CD4-positive, alpha-beta T cell (primary cell): ENCODE data around the gene TUBGCP2. TPM values are rescaled to one million over a fixed set of nuclear protein-coding genes. Genes with fewer than 3 reads are reported as not detected.

Experiments used
- ATAC-seq: fragments of 200-7000 bp; cut with Tn5 transposase; one replicate; pipeline ENCODE4 v1.10.0; 2022; ENCODE audit warnings: mild to moderate bottlenecking; ENCODE audit not compliant: poor library complexity
- CTCF ChIA-PET: fragments of 350-600 bp; sonication (Branson Sonifier 250); formaldehyde crosslinking; loops from one replicate; lab custom pipeline; 2021; ENCODE audit warnings: antibody characterized with exemption, inconsistent platforms; lab: Charles Lee
- POLR2A ChIA-PET: fragments of 350-600 bp; sonication (Branson Sonifier 250); formaldehyde crosslinking; loops from one replicate; lab custom pipeline; 2021; ENCODE audit warnings: antibody characterized with exemption, inconsistent platforms; lab: Charles Lee
- DNase-seq, 14 experiments: peaks; one replicate each; pipeline ENCODE4 v3.0.0-alpha.2; 2013 to 2020; ENCODE audit warnings: mixed read lengths in 2 of 14
- H3K27ac ChIP-seq, 2 donors: one replicate each; pipeline versions ENCODE4 v1.5.1 to v1.7.0; 2013; ENCODE audit warnings: low read length in 2 of 2, low read depth in 1 of 2, mild to moderate bottlenecking in 1 of 2
- H3K27me3 ChIP-seq, 2 experiments: 1 replicate in 1 of 2; 2 replicates in 1 of 2; pipeline versions ENCODE4 v1.6.1 to v1.7.0; 2013; ENCODE audit warnings: low read length in 2 of 2, control low read depth in 1 of 2, mild to moderate bottlenecking in 1 of 2, moderate library complexity in 1 of 2; ENCODE audit not compliant: insufficient read depth in 2 of 2, control insufficient read depth in 1 of 2
- H3K36me3 ChIP-seq: one replicate; pipeline ENCODE4 v1.6.1; 2013; ENCODE audit warnings: low read length, control low read depth; ENCODE audit not compliant: insufficient read depth
- H3K4me1 ChIP-seq: one replicate; pipeline ENCODE4 v1.6.1; 2013; ENCODE audit warnings: low read length, control low read depth; ENCODE audit not compliant: insufficient read depth
- H3K4me3 ChIP-seq: one replicate; pipeline ENCODE4 v1.5.1; 2013; ENCODE audit warnings: mild to moderate bottlenecking, low read length, moderate library complexity
- H3K9me3 ChIP-seq, 2 experiments: 1 replicate in 1 of 2; 2 replicates in 1 of 2; pipeline versions ENCODE4 v1.6.1 to v1.7.0; 2013; ENCODE audit warnings: low read length in 2 of 2, mild to moderate bottlenecking in 2 of 2, control low read depth in 1 of 2, moderate library complexity in 1 of 2; ENCODE audit not compliant: control insufficient read depth in 1 of 2, insufficient read depth in 1 of 2
- H3K27ac Mint-ChIP-seq: one replicate; pipeline ENCODE4 v1.8.0; 2020; ENCODE audit warnings: mixed read lengths
- H3K27me3 Mint-ChIP-seq: one replicate; pipeline ENCODE4 v1.8.0; 2021; ENCODE audit warnings: mixed read lengths
- H3K36me3 Mint-ChIP-seq: one replicate; pipeline ENCODE4 v1.8.0; 2021; ENCODE audit warnings: low read depth, mixed read lengths
- H3K4me1 Mint-ChIP-seq: one replicate; pipeline ENCODE4 v1.8.0; 2021; ENCODE audit warnings: low read depth, mixed read lengths
- H3K4me3 Mint-ChIP-seq: one replicate; pipeline ENCODE4 v1.8.0; 2020; ENCODE audit warnings: mild to moderate bottlenecking, mixed read lengths
- H3K9me3 Mint-ChIP-seq: one replicate; pipeline ENCODE4 v1.8.0; 2020; ENCODE audit warnings: mixed read lengths
- intact Hi-C, 2 experiments: fragments of 100-400 bp; cut with DNase I in 1 of 2; cut with micrococcal nuclease in 1 of 2; formaldehyde crosslinking; loops; one replicate each; pipeline versions ENCODE4 v1.15.1 to v1.9.0; 2023 to 2025; cut with DNase I, micrococcal nuclease
- total RNA-seq, 174 experiments: library from RNA in 2 of 174; stranded (reverse) in 2 of 174; gene quantifications; one replicate each; pipeline ENCODE4 v1.2.3 and lab custom pipeline; 2021 to 2026
- TF ChIP-seq, protein P1 (sequence below): fragments of 200-600 bp; IDR thresholded peaks from one replicate; pipeline ENCODE4 v1.8.0; 2022; ENCODE audit warnings: antibody characterized with exemption, mild to moderate bottlenecking

TUBGCP2 gene
- total RNA-seq, 2 experiments from 2014 or later: 89.3 to 94.2 TPM

DNA sequence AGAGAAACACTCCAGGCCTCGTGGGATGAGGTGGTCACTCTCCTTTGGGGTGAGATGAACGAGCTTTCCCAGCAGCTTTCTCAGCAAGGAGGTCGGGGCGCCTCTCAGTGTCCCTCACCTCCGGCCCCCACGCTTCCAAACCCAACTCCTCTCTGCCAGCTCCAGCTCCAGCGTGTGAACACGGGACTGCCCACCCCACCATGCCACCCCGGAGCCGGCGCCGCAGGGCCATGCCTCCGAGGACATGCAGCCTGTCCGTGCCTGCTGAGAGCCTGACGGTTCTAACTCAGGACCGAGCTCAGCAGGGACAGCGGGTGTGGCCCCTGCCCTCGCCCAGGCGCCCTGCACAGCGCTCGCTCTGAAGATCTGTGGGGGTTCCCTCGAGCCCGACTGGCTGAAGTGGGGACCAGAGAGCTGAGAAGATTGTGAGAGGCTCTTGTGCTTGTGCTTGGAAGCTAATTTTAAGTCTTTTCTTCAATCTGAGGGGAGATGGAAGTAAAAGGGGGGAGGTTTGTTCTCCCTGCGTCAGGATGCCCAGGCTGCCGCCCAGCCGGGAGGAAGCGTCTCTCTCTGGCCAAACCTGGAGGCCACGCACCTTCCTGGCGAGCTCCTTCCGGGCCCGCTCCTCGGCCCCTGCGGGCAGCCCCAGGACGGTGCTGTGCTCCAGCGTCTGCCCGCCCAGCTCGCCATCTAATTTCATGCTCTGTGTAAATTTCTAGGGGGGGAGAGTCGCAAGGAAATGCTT lies 26.9 kb downstream of the TUBGCP2 start:
- Histone ChIP-seq H3K27me3 (no peaks in the 10 kb centered on the region), H3K27ac (no peak overlapping the region), H3K9me3 (no peaks in the 10 kb centered on the region), H3K4me1 (peaks cover 38% of the 10 kb centered on the region), H3K36me3 (peaks cover 47% of the 10 kb centered on the region), H3K4me3 (no peak overlapping the region)
- peaks cover 63% of the 10 kb centered on the region for H3K36me3 Mint-ChIP-seq
- ChIA-PET POLR2A (no interaction called here), CTCF (interaction anchor here (1.1 kb wide), 1 partner anchor 26 kb away, joined by 3 read pairs; no protein-coding TSS in a partner anchor)
- no peak overlapping the region for H3K27ac Mint-ChIP-seq
- no peak for DNase-seq
- TF ChIP-seq, protein P1, sequence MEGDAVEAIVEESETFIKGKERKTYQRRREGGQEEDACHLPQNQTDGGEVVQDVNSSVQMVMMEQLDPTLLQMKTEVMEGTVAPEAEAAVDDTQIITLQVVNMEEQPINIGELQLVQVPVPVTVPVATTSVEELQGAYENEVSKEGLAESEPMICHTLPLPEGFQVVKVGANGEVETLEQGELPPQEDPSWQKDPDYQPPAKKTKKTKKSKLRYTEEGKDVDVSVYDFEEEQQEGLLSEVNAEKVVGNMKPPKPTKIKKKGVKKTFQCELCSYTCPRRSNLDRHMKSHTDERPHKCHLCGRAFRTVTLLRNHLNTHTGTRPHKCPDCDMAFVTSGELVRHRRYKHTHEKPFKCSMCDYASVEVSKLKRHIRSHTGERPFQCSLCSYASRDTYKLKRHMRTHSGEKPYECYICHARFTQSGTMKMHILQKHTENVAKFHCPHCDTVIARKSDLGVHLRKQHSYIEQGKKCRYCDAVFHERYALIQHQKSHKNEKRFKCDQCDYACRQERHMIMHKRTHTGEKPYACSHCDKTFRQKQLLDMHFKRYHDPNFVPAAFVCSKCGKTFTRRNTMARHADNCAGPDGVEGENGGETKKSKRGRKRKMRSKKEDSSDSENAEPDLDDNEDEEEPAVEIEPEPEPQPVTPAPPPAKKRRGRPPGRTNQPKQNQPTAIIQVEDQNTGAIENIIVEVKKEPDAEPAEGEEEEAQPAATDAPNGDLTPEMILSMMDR: no peak
- intact Hi-C loops: no loop called here
- peaks cover 25% of the 10 kb centered on the region for H3K4me1 Mint-ChIP-seq
- H3K9me3 Mint-ChIP-seq: no peaks in the 10 kb centered on the region
- no peak for ATAC-seq
- no peaks in the 10 kb centered on the region for H3K27me3 Mint-ChIP-seq
- no peak overlapping the region for H3K4me3 Mint-ChIP-seq

DNA sequence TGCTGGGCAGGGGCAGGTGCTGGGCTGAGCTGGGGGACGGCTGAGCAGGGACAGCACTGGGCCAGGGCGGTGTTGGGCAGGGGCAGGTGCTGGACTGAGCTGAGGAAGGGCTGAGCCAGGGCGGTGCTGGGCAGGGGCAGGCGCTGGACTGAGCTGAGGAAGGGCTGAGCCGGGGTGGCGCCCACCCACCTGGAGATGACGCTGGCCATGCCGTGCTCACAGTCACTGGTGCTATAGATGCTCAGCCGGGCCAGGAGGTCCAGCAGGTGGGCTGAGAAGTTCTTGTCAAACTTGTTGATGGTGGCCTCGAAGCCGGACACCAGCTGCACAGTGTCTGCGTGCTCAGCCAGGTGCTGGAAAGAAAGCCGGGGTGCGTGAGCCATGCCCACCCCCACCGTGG lies 27.6 kb downstream of the TUBGCP2 start:
- no peak overlapping the region for H3K27ac ChIP-seq
- no peak overlapping the region for H3K27ac Mint-ChIP-seq

DNA sequence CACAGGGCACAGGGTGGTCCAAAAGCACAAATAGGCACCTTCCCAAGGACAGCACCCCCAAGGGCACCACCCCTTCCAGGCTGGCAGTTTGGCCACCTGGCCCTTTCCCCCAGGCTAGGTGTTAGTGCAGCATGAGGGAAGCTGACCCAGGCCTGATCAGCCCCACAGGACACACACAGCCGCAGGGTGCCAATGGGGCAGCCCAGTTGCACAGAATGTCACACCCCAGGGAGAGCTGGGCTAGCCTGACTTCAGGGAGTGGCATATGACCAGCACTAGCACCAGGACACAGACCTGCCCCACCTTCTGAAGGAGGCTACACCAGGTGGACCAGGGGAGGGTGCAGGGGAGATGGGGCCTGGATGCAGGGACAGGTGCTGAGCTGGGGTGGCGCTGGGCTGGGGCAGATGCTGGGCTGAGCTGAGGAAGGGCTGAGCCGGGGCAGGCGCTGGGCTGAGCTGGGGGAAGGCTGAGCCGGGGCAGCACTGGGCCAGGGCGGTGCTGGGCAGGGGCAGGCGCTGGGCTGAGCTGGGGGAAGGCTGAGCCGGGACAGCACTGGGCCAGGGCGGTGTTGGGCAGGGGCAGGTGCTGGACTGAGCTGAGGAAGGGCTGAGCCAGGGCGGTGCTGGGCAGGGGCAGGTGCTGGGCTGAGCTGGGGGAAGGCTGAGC lies 28.1 kb downstream of the TUBGCP2 start:
- H3K9me3 Mint-ChIP-seq: no peaks in the 10 kb centered on the region
- TF ChIP-seq, protein P1: no peak
- ChIA-PET CTCF (interaction anchor here (1.1 kb wide), 1 partner anchor 27 kb away, joined by 3 read pairs; no protein-coding TSS in a partner anchor), POLR2A (interaction anchor here (3.3 kb wide), 1 partner anchor 22 kb away, joined by 20 read pairs; no protein-coding TSS in a partner anchor)
- intact Hi-C loops: no loop called here
- Histone ChIP-seq H3K4me3 (no peak overlapping the region), H3K27me3 (no peaks in the 10 kb centered on the region), H3K9me3 (no peaks in the 10 kb centered on the region), H3K27ac (no peak overlapping the region), H3K4me1 (peaks cover 48% of the 10 kb centered on the region), H3K36me3 (peaks cover 35% of the 10 kb centered on the region)
- H3K4me3 Mint-ChIP-seq: no peak overlapping the region
- no peaks in the 10 kb centered on the region for H3K27me3 Mint-ChIP-seq
- peaks cover 56% of the 10 kb centered on the region for H3K36me3 Mint-ChIP-seq
- DNase-seq: no peak
- peak overlapping the region; percentile 97 for H3K27ac Mint-ChIP-seq
- ATAC-seq: no peak
- H3K4me1 Mint-ChIP-seq: peaks cover 34% of the 10 kb centered on the region

More for the DNA sequence above, 27.6 kb downstream of the TUBGCP2 start:
- Mint-ChIP-seq H3K4me3 (no peak overlapping the region), H3K4me1 (peaks cover 28% of the 10 kb centered on the region), H3K9me3 (no peaks in the 10 kb centered on the region), H3K36me3 (peaks cover 56% of the 10 kb centered on the region), H3K27me3 (no peaks in the 10 kb centered on the region)
- Histone ChIP-seq H3K4me1 (peaks cover 43% of the 10 kb centered on the region), H3K27me3 (no peaks in the 10 kb centered on the region), H3K36me3 (peaks cover 41% of the 10 kb centered on the region), H3K4me3 (no peak overlapping the region), H3K9me3 (no peaks in the 10 kb centered on the region)
- DNase-seq (no peak), ATAC-seq (no peak)
- ChIA-PET POLR2A (no interaction called here), CTCF (interaction anchor here (1.1 kb wide), 1 partner anchor 27 kb away, joined by 3 read pairs; no protein-coding TSS in a partner anchor)
- intact Hi-C loops: no loop called here
- TF ChIP-seq, protein P1: no peak
